GM20000 (cell line): ENCODE measurements around the gene SLC35D1.

Source experiments
- DNase-seq: peaks from one replicate; pipeline ENCODE4 v3.0.0; 2012; ENCODE audit warnings: low spot score
- TF ChIP-seq, protein P1 (sequence below): IDR thresholded peaks from 2 replicates; pipeline ENCODE4 v1.5.1; 2012; ENCODE audit warnings: mild to moderate bottlenecking, control low read depth; ENCODE audit errors: extremely low read depth, missing control alignments

The SLC35D1 gene

DNA sequence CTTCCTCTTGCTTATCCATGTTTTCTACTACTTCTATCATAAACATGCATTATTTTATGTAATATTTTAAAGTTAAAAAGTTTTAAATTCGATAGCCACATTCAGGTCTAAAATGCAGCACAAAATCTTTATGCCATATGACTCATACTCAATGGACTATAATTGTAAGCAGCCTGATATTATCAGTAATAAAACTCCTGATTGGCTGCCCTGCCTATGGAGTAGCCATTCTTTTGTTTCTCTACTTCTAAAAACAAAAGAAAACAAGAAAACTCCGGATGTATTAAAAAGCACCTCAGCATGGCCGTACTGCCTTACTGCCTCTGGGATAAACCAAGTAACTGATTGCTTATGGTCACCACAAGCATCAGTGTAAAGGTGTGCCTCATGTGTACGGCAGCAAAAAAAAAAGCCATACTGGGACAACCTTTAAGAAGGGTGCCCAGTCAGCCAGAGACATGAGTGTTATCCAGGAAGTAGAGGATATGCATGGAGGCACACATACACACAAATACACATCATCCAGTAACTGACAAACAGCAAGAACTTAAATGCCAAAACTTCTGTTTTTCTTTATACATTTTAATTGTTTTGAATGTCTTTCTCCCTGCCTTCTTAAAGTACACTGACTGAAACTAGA is 9.2 kb downstream of the SLC35D1 start:
- no peak for DNase-seq
- TF ChIP-seq, protein P1, sequence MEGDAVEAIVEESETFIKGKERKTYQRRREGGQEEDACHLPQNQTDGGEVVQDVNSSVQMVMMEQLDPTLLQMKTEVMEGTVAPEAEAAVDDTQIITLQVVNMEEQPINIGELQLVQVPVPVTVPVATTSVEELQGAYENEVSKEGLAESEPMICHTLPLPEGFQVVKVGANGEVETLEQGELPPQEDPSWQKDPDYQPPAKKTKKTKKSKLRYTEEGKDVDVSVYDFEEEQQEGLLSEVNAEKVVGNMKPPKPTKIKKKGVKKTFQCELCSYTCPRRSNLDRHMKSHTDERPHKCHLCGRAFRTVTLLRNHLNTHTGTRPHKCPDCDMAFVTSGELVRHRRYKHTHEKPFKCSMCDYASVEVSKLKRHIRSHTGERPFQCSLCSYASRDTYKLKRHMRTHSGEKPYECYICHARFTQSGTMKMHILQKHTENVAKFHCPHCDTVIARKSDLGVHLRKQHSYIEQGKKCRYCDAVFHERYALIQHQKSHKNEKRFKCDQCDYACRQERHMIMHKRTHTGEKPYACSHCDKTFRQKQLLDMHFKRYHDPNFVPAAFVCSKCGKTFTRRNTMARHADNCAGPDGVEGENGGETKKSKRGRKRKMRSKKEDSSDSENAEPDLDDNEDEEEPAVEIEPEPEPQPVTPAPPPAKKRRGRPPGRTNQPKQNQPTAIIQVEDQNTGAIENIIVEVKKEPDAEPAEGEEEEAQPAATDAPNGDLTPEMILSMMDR, result no peak

DNA sequence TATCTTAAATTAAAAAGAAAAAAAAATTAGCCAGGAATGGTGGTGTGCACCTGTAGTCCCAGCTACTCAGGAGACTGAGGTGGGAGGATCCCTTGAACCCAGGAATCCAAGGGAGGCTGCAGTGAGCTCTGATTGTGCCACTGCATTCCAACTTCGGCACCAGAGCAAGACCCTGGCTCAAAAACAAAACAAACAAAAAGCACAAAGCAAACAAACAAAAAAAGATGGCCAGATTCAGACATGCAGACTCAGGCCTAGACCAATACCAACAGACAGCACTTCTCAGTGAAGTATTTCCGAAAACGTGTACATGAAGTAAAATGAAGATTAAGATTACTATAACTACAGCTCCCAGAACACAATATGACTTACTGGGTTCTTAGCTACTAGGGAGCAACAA is 10.6 kb downstream of the SLC35D1 start:
- TF ChIP-seq, protein P1, result no peak
- no peak for DNase-seq

DNA sequence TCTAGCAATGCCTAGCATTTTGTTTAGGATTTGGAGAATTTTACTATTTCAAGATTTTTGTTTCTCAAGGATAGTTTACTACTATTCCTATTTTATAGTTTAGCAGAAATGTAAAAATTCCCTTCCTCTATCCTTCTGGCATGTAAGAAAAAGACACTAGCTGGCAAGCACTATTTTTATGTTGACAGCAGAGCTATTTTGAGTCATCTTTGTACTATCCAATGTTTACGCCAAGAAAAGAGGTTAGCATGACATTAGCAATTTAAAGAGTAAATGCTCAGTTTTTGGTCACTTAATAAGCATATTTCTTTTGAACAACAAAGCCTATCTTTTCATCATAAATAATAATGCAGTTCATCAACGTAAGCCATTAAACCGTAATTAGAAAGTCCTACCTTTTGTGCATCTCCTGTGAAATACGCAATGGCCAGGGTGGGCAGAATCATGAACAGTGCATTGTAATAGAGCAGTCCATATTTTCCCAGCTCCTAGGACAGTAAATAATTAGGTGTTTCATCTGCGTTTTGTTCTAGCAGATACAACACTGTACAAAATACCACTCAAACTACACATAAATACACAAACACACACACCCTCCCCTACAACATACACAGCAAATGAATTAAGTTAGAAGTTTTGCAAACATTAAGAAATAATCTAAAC is 12.0 kb downstream of the SLC35D1 start:
- DNase-seq, result no peak
- TF ChIP-seq, protein P1, result no peak

DNA sequence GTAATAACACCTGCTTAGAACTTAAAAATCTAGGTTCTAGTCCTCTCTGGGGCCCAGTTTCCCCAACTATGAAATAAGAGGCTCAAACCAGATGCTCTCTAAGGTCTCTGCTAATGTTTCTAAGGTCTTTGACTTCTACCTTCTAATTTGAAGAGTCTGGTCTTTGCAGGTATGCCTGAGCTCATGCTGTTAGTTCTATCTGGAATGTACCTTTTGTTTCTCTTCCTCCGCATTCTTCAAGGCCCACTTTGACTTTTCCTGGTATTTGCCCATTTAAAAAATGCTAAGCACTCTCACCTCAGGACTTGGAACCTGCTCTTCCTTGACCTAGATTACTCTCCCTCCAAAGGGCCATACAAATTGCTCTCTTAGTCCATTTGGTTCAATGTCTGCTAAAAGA is 13.5 kb downstream of the SLC35D1 start:
- TF ChIP-seq, protein P1, result no peak
- DNase-seq, result no peak

DNA sequence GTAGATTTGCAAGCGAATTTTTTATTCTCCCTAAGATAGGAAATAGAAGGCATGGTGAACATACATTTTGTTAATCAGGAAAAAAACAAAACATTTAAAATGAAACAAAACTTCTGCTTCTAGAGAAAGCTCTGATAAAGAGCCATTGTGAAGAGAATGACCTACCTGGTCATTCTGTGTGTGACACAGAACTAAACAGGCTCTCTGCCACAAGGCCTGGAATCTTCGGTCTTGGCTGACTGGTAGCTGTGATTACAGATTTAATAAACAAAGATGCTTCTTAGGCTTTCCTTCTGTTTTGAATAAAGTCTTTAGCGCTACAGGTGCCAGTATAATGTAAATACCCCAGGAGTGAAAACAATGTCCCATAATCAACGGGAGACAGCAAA is 22.1 kb downstream of the SLC35D1 start:
- TF ChIP-seq, protein P1, result no peak
- no peak for DNase-seq

DNA sequence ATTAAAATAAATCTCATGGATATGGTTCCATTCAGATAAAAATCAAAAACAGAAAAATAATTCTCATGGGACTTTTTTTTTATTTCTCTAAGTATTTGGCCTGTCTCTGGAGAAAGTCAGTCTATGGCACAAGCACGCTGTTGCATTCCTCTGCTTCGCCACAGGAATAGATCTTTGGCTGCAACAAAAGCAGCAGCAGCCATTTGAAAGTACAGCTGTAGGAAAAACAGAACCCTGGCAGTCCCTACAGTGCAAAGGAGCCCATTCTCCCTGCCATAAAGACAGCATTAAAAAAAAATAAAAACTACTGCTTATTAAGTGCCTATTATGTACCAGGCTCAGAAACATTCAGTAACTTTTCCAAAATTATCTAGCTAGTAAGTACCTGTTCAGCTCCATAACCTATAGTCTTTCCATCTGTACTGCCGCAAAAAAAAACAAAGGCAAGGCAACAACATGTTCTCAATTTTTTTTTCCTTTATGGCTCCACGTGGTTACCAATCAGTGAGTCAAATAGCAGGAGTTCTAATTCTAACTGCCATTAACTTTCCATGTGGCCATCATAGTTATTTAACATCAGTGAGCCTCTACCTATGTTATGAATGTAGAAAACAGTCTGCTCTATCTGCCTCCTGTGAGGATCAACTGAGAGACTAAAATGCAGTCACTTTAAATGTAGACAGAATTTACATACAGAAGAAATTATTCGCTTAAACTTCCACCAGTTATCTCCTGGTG is 22.7 kb downstream of the SLC35D1 start:
- no peak for DNase-seq
- TF ChIP-seq, protein P1, result no peak

DNA sequence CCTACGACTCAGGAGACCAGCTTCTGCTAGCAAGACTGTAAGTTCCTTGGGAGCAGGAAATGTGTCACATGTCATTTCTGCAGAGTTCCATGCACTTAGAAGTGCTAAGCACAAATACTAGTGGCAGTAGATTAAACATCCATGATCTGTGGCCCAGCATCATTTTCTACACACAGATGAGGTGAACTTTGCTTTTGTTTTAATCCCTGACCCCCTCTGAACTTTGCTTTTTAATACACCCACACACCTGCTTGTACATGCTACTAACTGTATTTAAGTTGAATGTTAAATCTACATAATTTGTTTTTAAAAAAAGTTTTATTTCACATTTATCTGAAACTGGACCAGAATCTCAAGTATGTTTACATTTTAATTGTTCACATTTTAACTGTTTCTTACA is 24.5 kb downstream of the SLC35D1 start:
- TF ChIP-seq, protein P1, result no peak
- DNase-seq, result no peak
